ENCODE results near the gene GRPEL1. TPM values are rescaled to one million over a fixed set of nuclear protein-coding genes. Genes with fewer than 3 reads are reported as not detected.
A peak's percentile ranks its signal among the peaks of the same experiment; 100 is the strongest.

The GRPEL1 gene
- total and polyA plus RNA-seq, 2 of the 13 experiments (the other 11 are each of a cell fraction or from before 2014, with no cell fraction given) = 32.3 to 141 TPM

- no peak for TF ChIP-seq ZSCAN9 (CRISPR knock-in tag; IDR thresholded peaks at IDR 0.05; ENCODE audit: borderline replicate concordance)
- TF ChIP-seq IRF2 (CRISPR knock-in tag; IDR thresholded peaks at IDR 0.05) = no peak
- no peak for TF ChIP-seq ZNF451 (CRISPR knock-in tag; IDR thresholded peaks at IDR 0.05)
- no peak for TF ChIP-seq JUNB (CRISPR knock-in tag; IDR thresholded peaks at IDR 0.05; ENCODE audit: borderline replicate concordance)
- no peak for TF ChIP-seq ZNF292 (CRISPR knock-in tag; IDR thresholded peaks at IDR 0.05; ENCODE audit: borderline replicate concordance, low read depth)
- no peak for TF ChIP-seq BHLHE40 (IDR thresholded peaks at IDR 0.05; ENCODE audit: low read length)
- no peak for TF ChIP-seq ZNF441 (CRISPR knock-in tag; IDR thresholded peaks at IDR 0.05; ENCODE audit: borderline replicate concordance)
- TF ChIP-seq BRD4 (CRISPR knock-in tag; IDR thresholded peaks at IDR 0.05) = 0 out of 2 replicates have a peak, but pooled peaks have one; percentile 46
- no peak for TF ChIP-seq KAT2B (IDR thresholded peaks at IDR 0.05; ENCODE audit: borderline replicate concordance, low read depth, low read length)
- peak; percentile 87; the same call in 1 of the 2 replicates for TF ChIP-seq E2F2 (CRISPR knock-in tag; IDR thresholded peaks at IDR 0.05; ENCODE audit: borderline replicate concordance)
- no peak for TF ChIP-seq SP2 (CRISPR knock-in tag; IDR thresholded peaks at IDR 0.05)
- no peak for TF ChIP-seq ZNF335 (CRISPR knock-in tag; IDR thresholded peaks at IDR 0.05)
- no peak for TF ChIP-seq LRRFIP1 (CRISPR knock-in tag; conservative IDR thresholded peaks at IDR 0.05)
- TF ChIP-seq JUND (CRISPR knock-in tag; IDR thresholded peaks at IDR 0.05) = no peak
- no peak for TF ChIP-seq IRF1 (CRISPR knock-in tag; IDR thresholded peaks at IDR 0.05; ENCODE audit: low read depth)
- TF ChIP-seq ZBTB14 (CRISPR knock-in tag; IDR thresholded peaks at IDR 0.05) = no peak
- TF ChIP-seq CEBPZ (IDR thresholded peaks at IDR 0.05; ENCODE audit: low read length) = no peak
- TF ChIP-seq CREB1 (IDR thresholded peaks at IDR 0.05) = no peak
- TF ChIP-seq CREB1 (CRISPR knock-in tag; IDR thresholded peaks at IDR 0.05) = no peak
- TF ChIP-seq RBAK (CRISPR knock-in tag; IDR thresholded peaks at IDR 0.05) = no peak
- no peak for TF ChIP-seq ZNF576 (CRISPR knock-in tag; IDR thresholded peaks at IDR 0.05)
Observed at GRCh38 chr4:7043284-7044136, 24.4 kb downstream of the GRPEL1 start, which contains the start of gene TADA2B (continued).

Measured in HepG2 (cell line).